ENCODE data around the gene FAF1. TPM values are rescaled to one million over a fixed set of nuclear protein-coding genes. Genes with fewer than 3 reads are reported as not detected.

Gene FAF1
- total RNA-seq, 4 donors from 2014 or later = 72.0 to 107 (median 92.0) TPM

- H3K4me3 ChIP-seq = no peak overlapping the region
- H3K4me1 ChIP-seq = no peaks in the 10 kb centered on the region
- peaks cover 0 to 6% of the 10 kb centered on the region in 2 donors for H3K36me3 ChIP-seq
- intact Hi-C loops (cut with DNase I; ENCODE audit: low total_unique reads) = no loop called here
- no peak for TF ChIP-seq POLR2A (IDR thresholded peaks at IDR 0.05)
- TF ChIP-seq, protein P1, sequence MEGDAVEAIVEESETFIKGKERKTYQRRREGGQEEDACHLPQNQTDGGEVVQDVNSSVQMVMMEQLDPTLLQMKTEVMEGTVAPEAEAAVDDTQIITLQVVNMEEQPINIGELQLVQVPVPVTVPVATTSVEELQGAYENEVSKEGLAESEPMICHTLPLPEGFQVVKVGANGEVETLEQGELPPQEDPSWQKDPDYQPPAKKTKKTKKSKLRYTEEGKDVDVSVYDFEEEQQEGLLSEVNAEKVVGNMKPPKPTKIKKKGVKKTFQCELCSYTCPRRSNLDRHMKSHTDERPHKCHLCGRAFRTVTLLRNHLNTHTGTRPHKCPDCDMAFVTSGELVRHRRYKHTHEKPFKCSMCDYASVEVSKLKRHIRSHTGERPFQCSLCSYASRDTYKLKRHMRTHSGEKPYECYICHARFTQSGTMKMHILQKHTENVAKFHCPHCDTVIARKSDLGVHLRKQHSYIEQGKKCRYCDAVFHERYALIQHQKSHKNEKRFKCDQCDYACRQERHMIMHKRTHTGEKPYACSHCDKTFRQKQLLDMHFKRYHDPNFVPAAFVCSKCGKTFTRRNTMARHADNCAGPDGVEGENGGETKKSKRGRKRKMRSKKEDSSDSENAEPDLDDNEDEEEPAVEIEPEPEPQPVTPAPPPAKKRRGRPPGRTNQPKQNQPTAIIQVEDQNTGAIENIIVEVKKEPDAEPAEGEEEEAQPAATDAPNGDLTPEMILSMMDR (IDR thresholded peaks at IDR 0.05 in 4 of 5, conservative IDR thresholded peaks at IDR 0.05 in 1 of 5) = no peak
- ATAC-seq (no peak), DNase-seq (no peak)
- no peaks in the 10 kb centered on the region for H3K9me3 ChIP-seq
- H3K27me3 ChIP-seq = no peaks in the 10 kb centered on the region
- no peak overlapping the region for H3K27ac ChIP-seq
- in situ Hi-C loops (cut with MboI; ENCODE audit: low sequenced_read_pairs in 4 of 4) = no loop called here
These were observed 308.4 kb downstream of the FAF1 start for GRCh38 chr1:50651476-50652263.

DNA sequence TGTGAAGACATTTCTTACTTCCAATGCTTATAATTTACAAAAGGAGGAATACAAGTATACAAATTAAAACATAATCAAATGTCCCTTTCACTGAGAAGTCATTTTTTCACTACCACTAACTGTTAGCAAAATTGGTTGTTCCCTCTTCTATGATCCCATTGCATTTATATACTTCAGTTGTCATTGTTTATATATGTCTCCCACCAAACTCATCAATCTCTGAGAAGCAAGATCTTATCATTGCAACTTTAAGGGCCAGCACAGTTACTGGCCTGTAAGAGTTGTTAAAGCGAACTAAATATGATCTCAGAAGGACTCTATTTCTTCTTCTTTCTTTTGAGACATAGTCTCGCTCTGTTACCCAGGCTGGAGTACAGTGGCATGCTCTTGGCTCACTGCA is 313.5 kb downstream of the FAF1 start:
- H3K27ac ChIP-seq = no peak overlapping the region
- no peaks in the 10 kb centered on the region for H3K27me3 ChIP-seq
- ATAC-seq (no peak), DNase-seq (no peak)
- H3K36me3 ChIP-seq = peaks cover 0 to 5% of the 10 kb centered on the region in 2 donors
- no peak overlapping the region for H3K4me3 ChIP-seq
- intact Hi-C loops (cut with DNase I; ENCODE audit: low total_unique reads) (no loop called here), in situ Hi-C loops (cut with MboI; ENCODE audit: low sequenced_read_pairs in 4 of 4) (no loop called here)
- TF ChIP-seq POLR2A (IDR thresholded peaks at IDR 0.05) = no peak
- TF ChIP-seq, protein P1 (IDR thresholded peaks at IDR 0.05 in 4 of 5, conservative IDR thresholded peaks at IDR 0.05 in 1 of 5) = no peak
- H3K9me3 ChIP-seq = no peaks in the 10 kb centered on the region
- H3K4me1 ChIP-seq = no peaks in the 10 kb centered on the region

GRCh38 chr1:50645139-50645538 is 314.9 kb downstream of the FAF1 start:
- TF ChIP-seq, protein P1 (IDR thresholded peaks at IDR 0.05 in 4 of 5, conservative IDR thresholded peaks at IDR 0.05 in 1 of 5) = no peak
- TF ChIP-seq POLR2A (IDR thresholded peaks at IDR 0.05) = no peak
- peaks cover 0 to 5% of the 10 kb centered on the region in 2 donors for H3K36me3 ChIP-seq
- ATAC-seq (no peak), DNase-seq (no peak)
- intact Hi-C loops (cut with DNase I; ENCODE audit: low total_unique reads) = no loop called here
- in situ Hi-C loops (cut with MboI; ENCODE audit: low sequenced_read_pairs in 4 of 4) = no loop called here
- H3K4me1 ChIP-seq = no peaks in the 10 kb centered on the region
- no peaks in the 10 kb centered on the region for H3K27me3 ChIP-seq
- H3K4me3 ChIP-seq = no peak overlapping the region
- no peaks in the 10 kb centered on the region for H3K9me3 ChIP-seq
- no peak overlapping the region for H3K27ac ChIP-seq

GRCh38 chr1:50644447-50645105 is 315.5 kb downstream of the FAF1 start:
- ATAC-seq (no peak), DNase-seq (no peak)
- Histone ChIP-seq H3K36me3 (peaks cover 0 to 5% of the 10 kb centered on the region in 2 donors), H3K4me1 (no peaks in the 10 kb centered on the region), H3K9me3 (no peaks in the 10 kb centered on the region), H3K27me3 (no peaks in the 10 kb centered on the region), H3K27ac (no peak overlapping the region), H3K4me3 (no peak overlapping the region)
- intact Hi-C loops (cut with DNase I; ENCODE audit: low total_unique reads) (no loop called here), in situ Hi-C loops (cut with MboI; ENCODE audit: low sequenced_read_pairs in 4 of 4) (no loop called here)
- TF ChIP-seq, protein P1 (IDR thresholded peaks at IDR 0.05 in 4 of 5, conservative IDR thresholded peaks at IDR 0.05 in 1 of 5) = no peak
- no peak for TF ChIP-seq POLR2A (IDR thresholded peaks at IDR 0.05)
